IMR-90 (cell line): ENCODE results near the gene CMTR1. TPM values are rescaled to one million over a fixed set of nuclear protein-coding genes. Genes with fewer than 3 reads are reported as not detected.
A peak's percentile ranks its signal among the peaks of the same experiment; 100 is the strongest.

Experiments
- ATAC-seq: fragments of 200-7000 bp; cut with Tn5 transposase; 2 replicates; pipeline ENCODE4 v1.9.1; 2020; ENCODE audit warnings: low read depth, mild to moderate bottlenecking, moderate library complexity
- BruUV-seq: library from RNA; stranded (reverse); fragments of 400-500 nt; replicated peaks from 2 replicates; lab custom pipeline; 2021; lab: Mats Ljungman, UMichigan
- CTCF ChIA-PET: fragments of 300-600 bp; formaldehyde crosslinking; extraction: SDS; loops from one replicate; lab custom pipeline; 2021; ENCODE audit warnings: antibody characterized with exemption; lab: Yijun Ruan, JAX
- POLR2A ChIA-PET: fragments of 300-600 bp; sonication (Branson Sonifier 250); formaldehyde crosslinking; loops from one replicate; lab custom pipeline; 2022; ENCODE audit warnings: antibody characterized with exemption; ENCODE audit not compliant: unreplicated experiment; lab: Charles Lee
- DNase-seq: peaks from one replicate; pipeline ENCODE4 v3.0.0; 2013
- H2AFZ ChIP-seq: replicated peaks from 2 replicates; pipeline ENCODE3; 2013; ENCODE audit warnings: low read length, mild to moderate bottlenecking; ENCODE audit not compliant: poor library complexity
- H2AK5ac ChIP-seq: 2 replicates; pipeline ENCODE4 v1.6.1; 2013; ENCODE audit warnings: low read depth, low read length, inconsistent platforms
- H2AK9ac ChIP-seq: replicated peaks from 2 replicates; pipeline ENCODE3; 2013; ENCODE audit warnings: mild to moderate bottlenecking, low read depth, low read length, moderate library complexity; ENCODE audit not compliant: poor library complexity
- H2BK120ac ChIP-seq: 2 replicates; pipeline ENCODE4 v1.6.1; 2013; ENCODE audit warnings: low read depth, low read length, inconsistent platforms
- H2BK15ac ChIP-seq: 3 replicates; pipeline ENCODE4 v1.6.1; 2013; ENCODE audit warnings: low read depth, low read length, inconsistent platforms
- H2BK20ac ChIP-seq: 2 replicates; pipeline ENCODE4 v1.6.1; 2013; ENCODE audit warnings: low read depth, mild to moderate bottlenecking, inconsistent platforms, low read length, moderate library complexity
- H2BK5ac ChIP-seq: 2 replicates; pipeline ENCODE4 v1.6.1; 2013; ENCODE audit warnings: mild to moderate bottlenecking, low read depth, low read length, inconsistent platforms; ENCODE audit not compliant: poor library complexity, severe bottlenecking
- H3K14ac ChIP-seq: replicated peaks from 2 replicates; pipeline ENCODE4 v1.6.1; 2013; ENCODE audit warnings: low read depth, low read length, inconsistent platforms
- H3K18ac ChIP-seq: 2 replicates; pipeline ENCODE4 v1.6.1; 2013; ENCODE audit warnings: low read depth, low read length, control low read depth
- H3K23ac ChIP-seq: 2 replicates; pipeline ENCODE4 v1.6.1; 2013; ENCODE audit warnings: low read depth, low read length, inconsistent platforms
- H3K27ac ChIP-seq: 2 replicates; pipeline ENCODE4 v1.5.1; 2013; ENCODE audit warnings: mild to moderate bottlenecking, control low read depth, low read length; ENCODE audit not compliant: insufficient read depth
- H3K27me3 ChIP-seq: 2 replicates; pipeline ENCODE4 v1.6.1; 2013; ENCODE audit warnings: low read length; ENCODE audit not compliant: control insufficient read depth, insufficient read depth
- H3K36me3 ChIP-seq: 2 replicates; pipeline ENCODE4 v1.6.1; 2013; ENCODE audit warnings: low read length, mixed read lengths; ENCODE audit not compliant: control insufficient read depth, insufficient read depth
- H3K4ac ChIP-seq: 2 replicates; pipeline ENCODE4 v1.6.1; 2013; ENCODE audit warnings: low read depth, low read length, inconsistent platforms
- H3K4me1 ChIP-seq: 2 replicates; pipeline ENCODE4 v1.6.1; 2013; ENCODE audit warnings: low read length, mixed read lengths; ENCODE audit not compliant: control insufficient read depth, insufficient read depth
- H3K4me2 ChIP-seq: 2 replicates; pipeline ENCODE4 v1.6.1; 2013; ENCODE audit warnings: low read depth, mild to moderate bottlenecking, control low read depth, low read length, moderate library complexity
- H3K4me3 ChIP-seq: 2 replicates; pipeline ENCODE4 v1.5.1; 2013; ENCODE audit warnings: low read depth, mild to moderate bottlenecking, control low read depth, low read length, moderate library complexity; ENCODE audit not compliant: insufficient read depth
- H3K56ac ChIP-seq: 2 replicates; pipeline ENCODE4 v1.6.1; 2013; ENCODE audit warnings: low read length, inconsistent platforms; ENCODE audit not compliant: insufficient read depth; ENCODE audit errors: extremely low read depth
- H3K79me1 ChIP-seq, 2 experiments: 2 replicates each; pipeline ENCODE4 v1.6.1; 2013; ENCODE audit warnings: low read length in 2 of 2, inconsistent platforms in 1 of 2, low read depth in 1 of 2
- H3K9ac ChIP-seq: 2 replicates; pipeline ENCODE4 v1.6.1; 2013; ENCODE audit warnings: low read depth, low read length, control low read depth
- H3K9me1 ChIP-seq: 2 replicates; pipeline ENCODE4 v1.6.1; 2013; ENCODE audit warnings: low read length, inconsistent platforms; ENCODE audit not compliant: insufficient read depth
- H3K9me3 ChIP-seq: 2 replicates; pipeline ENCODE4 v1.6.1; 2013; ENCODE audit warnings: low read length; ENCODE audit not compliant: control insufficient read depth, insufficient read depth
- H4K20me1 ChIP-seq: 2 replicates; pipeline ENCODE4 v1.6.1; 2013; ENCODE audit warnings: low read length, inconsistent platforms; ENCODE audit not compliant: insufficient read depth
- H4K5ac ChIP-seq: 2 replicates; pipeline ENCODE4 v1.6.1; 2013; ENCODE audit warnings: mild to moderate bottlenecking, low read depth, low read length, control low read depth
- H4K8ac ChIP-seq, 2 experiments: 2 replicates each; pipeline ENCODE4 v1.6.1; 2013; ENCODE audit warnings: low read depth in 2 of 2, low read length in 2 of 2, control low read depth in 1 of 2, inconsistent platforms in 1 of 2
- H4K91ac ChIP-seq: 2 replicates; pipeline ENCODE4 v1.6.1; 2013; ENCODE audit warnings: low read depth, low read length, inconsistent platforms; ENCODE audit not compliant: insufficient read depth
- BHLHE40 ChIP-seq: fragments of 150-350 bp; IDR thresholded peaks from 2 replicates; pipeline ENCODE4 v1.6.1; 2016; ENCODE audit warnings: mild to moderate bottlenecking, low read depth, low read length
- CEBPB ChIP-seq: IDR thresholded peaks from 2 replicates; pipeline ENCODE4 v1.6.1; 2012; ENCODE audit warnings: low read depth, low read length, improper control_type of control experiment
- CHD1 ChIP-seq: IDR thresholded peaks from 2 replicates; pipeline ENCODE4 v1.6.1; 2012; ENCODE audit warnings: low read depth, low read length, improper control_type of control experiment
- CTCF ChIP-seq: conservative IDR thresholded peaks from 2 replicates; pipeline ENCODE4 v1.5.1; 2012; ENCODE audit warnings: mild to moderate bottlenecking, low read depth, low read length, improper control_type of control experiment
- FOS ChIP-seq: fragments of 150-350 bp; IDR thresholded peaks from 2 replicates; pipeline ENCODE4 v1.6.1; 2016; ENCODE audit warnings: low read depth, low read length
- MAFK ChIP-seq: IDR thresholded peaks from 2 replicates; pipeline ENCODE4 v1.6.1; 2012; ENCODE audit warnings: low read depth, low read length, improper control_type of control experiment
- MAZ ChIP-seq: IDR thresholded peaks from 2 replicates; pipeline ENCODE4 v1.6.1; 2012; ENCODE audit warnings: low read depth, mild to moderate bottlenecking, low read length, improper control_type of control experiment, moderate library complexity, borderline replicate concordance
- MXI1 ChIP-seq: IDR thresholded peaks from 2 replicates; pipeline ENCODE4 v1.6.1; 2012; ENCODE audit warnings: low read depth, mild to moderate bottlenecking, low read length, moderate library complexity, borderline replicate concordance
- NFE2L2 ChIP-seq: fragments of 150-350 bp; IDR thresholded peaks from 2 replicates; pipeline ENCODE4 v1.6.1; 2016; ENCODE audit warnings: low read depth, mild to moderate bottlenecking, low read length
- POLR2A ChIP-seq: IDR thresholded peaks from 2 replicates; pipeline ENCODE4 v1.6.1; 2012; ENCODE audit warnings: mild to moderate bottlenecking, low read depth, low read length
- RAD21 ChIP-seq: IDR thresholded peaks from 2 replicates; pipeline ENCODE4 v1.6.1; 2012; ENCODE audit warnings: low read length, improper control_type of control experiment
- RCOR1 ChIP-seq: IDR thresholded peaks from 2 replicates; pipeline ENCODE4 v1.6.1; 2012; ENCODE audit warnings: mild to moderate bottlenecking, low read length, improper control_type of control experiment; ENCODE audit not compliant: insufficient replicate concordance
- RFX5 ChIP-seq: IDR thresholded peaks from 2 replicates; pipeline ENCODE4 v1.8.0; 2012; ENCODE audit warnings: low read depth, mild to moderate bottlenecking, low read length, moderate library complexity
- SMC3 ChIP-seq: fragments of 150-350 bp; IDR thresholded peaks from 2 replicates; pipeline ENCODE4 v1.6.1; 2016; ENCODE audit warnings: low read depth, mild to moderate bottlenecking, antibody characterized with exemption, low read length, moderate library complexity
- WGBS, 2 experiments: methylation state at CpG; one replicate each; pipeline versions ENCODE4 v1.1.5 to v1.1.7; 2013; ENCODE audit warnings: missing lambda C conversion rate in 2 of 2; ENCODE audit not compliant: insufficient read length in 1 of 2; ENCODE audit errors: extremely low coverage in 2 of 2; 5-methylcytosine and 5-hydroxymethylcytosine counted together
- dilution Hi-C: fragments of 300-500 bp; cut with HindIII; formaldehyde crosslinking; loops from one replicate; pipeline ENCODE4 v1.14.3; 2018; ENCODE audit warnings: low sequenced_read_pairs; ENCODE audit not compliant: unreplicated experiment
- in situ Hi-C: fragments of 300-500 bp; cut with MboI; formaldehyde crosslinking; loops from 3 replicates; pipeline ENCODE4 v1.14.3; 2019; ENCODE audit warnings: low sequenced_read_pairs, inconsistent platforms, mixed read lengths
- intact Hi-C: fragments of 100-400 bp; cut with micrococcal nuclease; formaldehyde crosslinking; loops from 2 replicates; pipeline ENCODE4 v1.10.0; 2022
- polyA plus RNA-seq, 3 experiments: library from polyadenylated mRNA; depleted of rRNA; stranded (reverse); fragments of >200 nt; gene quantifications; 2 replicates each; pipeline ENCODE4 v1.2.3, GENCODE V29; 2012; ENCODE audit warnings: low replicate concordance in 1 of 3
- total RNA-seq: library from RNA; depleted of rRNA; stranded (reverse); fragments of >200 nt; gene quantifications from 2 replicates; pipeline ENCODE4 v1.2.3, GENCODE V29; 2012
- TF ChIP-seq, protein P1 (sequence below): fragments of 150-350 bp; IDR thresholded peaks from 2 replicates; pipeline ENCODE4 v1.6.1; 2016; ENCODE audit warnings: low read depth, mild to moderate bottlenecking, low read length, moderate library complexity, borderline replicate concordance
- TF ChIP-seq, protein P2 (sequence below): fragments of 150-350 bp; IDR thresholded peaks from 2 replicates; pipeline ENCODE4 v1.6.1; 2017; ENCODE audit warnings: mild to moderate bottlenecking, antibody characterized with exemption, low read length, low read depth

The CMTR1 gene
- total and polyA plus RNA-seq, 2 of the 4 experiments (the other 2 are of a cell fraction) = 22.6 to 30.1 TPM

GRCh38 chr6:37438930-37439329, 5.9 kb downstream of the CMTR1 start:
- no peak overlapping the region for H2BK20ac ChIP-seq
- no peak overlapping the region for H3K4ac ChIP-seq
- H2BK15ac ChIP-seq = no peak overlapping the region
- BruUV-seq = no TSS peak
- no peak overlapping the region for H3K27ac ChIP-seq
- H3K18ac ChIP-seq = no peak overlapping the region
- no peak; the same call in 1 of the 2 replicates for ATAC-seq
- WGBS, 2 experiments = no CpG with 5 or more reads among the region's 1 CpG
- TF ChIP-seq MXI1 = no peak
- no peak for TF ChIP-seq BHLHE40
- no peak for TF ChIP-seq CTCF
- no peak for TF ChIP-seq MAZ
- no peak for TF ChIP-seq CEBPB
- TF ChIP-seq, protein P1, sequence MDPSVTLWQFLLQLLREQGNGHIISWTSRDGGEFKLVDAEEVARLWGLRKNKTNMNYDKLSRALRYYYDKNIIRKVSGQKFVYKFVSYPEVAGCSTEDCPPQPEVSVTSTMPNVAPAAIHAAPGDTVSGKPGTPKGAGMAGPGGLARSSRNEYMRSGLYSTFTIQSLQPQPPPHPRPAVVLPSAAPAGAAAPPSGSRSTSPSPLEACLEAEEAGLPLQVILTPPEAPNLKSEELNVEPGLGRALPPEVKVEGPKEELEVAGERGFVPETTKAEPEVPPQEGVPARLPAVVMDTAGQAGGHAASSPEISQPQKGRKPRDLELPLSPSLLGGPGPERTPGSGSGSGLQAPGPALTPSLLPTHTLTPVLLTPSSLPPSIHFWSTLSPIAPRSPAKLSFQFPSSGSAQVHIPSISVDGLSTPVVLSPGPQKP = no peak
- no peak for TF ChIP-seq RCOR1
- TF ChIP-seq POLR2A = no peak
- no peak for TF ChIP-seq FOS
- TF ChIP-seq CHD1 = no peak
- no peak for TF ChIP-seq RAD21
- TF ChIP-seq MAFK = no peak
- no peak for TF ChIP-seq NFE2L2
- TF ChIP-seq, protein P2, sequence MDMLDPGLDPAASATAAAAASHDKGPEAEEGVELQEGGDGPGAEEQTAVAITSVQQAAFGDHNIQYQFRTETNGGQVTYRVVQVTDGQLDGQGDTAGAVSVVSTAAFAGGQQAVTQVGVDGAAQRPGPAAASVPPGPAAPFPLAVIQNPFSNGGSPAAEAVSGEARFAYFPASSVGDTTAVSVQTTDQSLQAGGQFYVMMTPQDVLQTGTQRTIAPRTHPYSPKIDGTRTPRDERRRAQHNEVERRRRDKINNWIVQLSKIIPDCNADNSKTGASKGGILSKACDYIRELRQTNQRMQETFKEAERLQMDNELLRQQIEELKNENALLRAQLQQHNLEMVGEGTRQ = no peak
- TF ChIP-seq RFX5 = no peak
- TF ChIP-seq SMC3 = no peak
- no peak overlapping the region for H2AFZ ChIP-seq
- no peak overlapping the region for H2BK120ac ChIP-seq
- dilution Hi-C loops (no loop called here), in situ Hi-C loops (no loop called here), intact Hi-C loops (loop anchor here (1.0 kb wide), 1 partner anchor 46 kb away; no protein-coding TSS in a partner anchor)
- H3K36me3 ChIP-seq = peaks cover 16% of the 10 kb centered on the region
- no peak overlapping the region for H2AK9ac ChIP-seq
- H3K4me2 ChIP-seq = no peak overlapping the region
- no peak overlapping the region for H4K91ac ChIP-seq
- POLR2A ChIA-PET = no interaction called here
- no peak overlapping the region for H3K14ac ChIP-seq
- no peak overlapping the region for H3K23ac ChIP-seq
- no peak overlapping the region for H4K5ac ChIP-seq
- H3K9me3 ChIP-seq = no peaks in the 10 kb centered on the region
- DNase-seq = peak; percentile 41
- H3K9ac ChIP-seq = no peak overlapping the region
- no peak overlapping the region for H3K56ac ChIP-seq
- H3K27me3 ChIP-seq = no peaks in the 10 kb centered on the region
- H3K9me1 ChIP-seq = peaks cover 5% of the 10 kb centered on the region
- no peaks in the 10 kb centered on the region for H3K4me1 ChIP-seq
- H3K4me3 ChIP-seq = no peak overlapping the region
- peaks cover 57 to 60% of the 10 kb centered on the region in 2 experiments for H3K79me1 ChIP-seq
- no peak overlapping the region for H2AK5ac ChIP-seq
- no peak overlapping the region for H4K8ac ChIP-seq
- peaks cover 4% of the 10 kb centered on the region; the same call in 1 of the 2 replicates for H4K20me1 ChIP-seq
- CTCF ChIA-PET = no interaction called here
- H2BK5ac ChIP-seq = no peak overlapping the region
